Activated T-cell treated with anti-CD3 and anti-CD28 coated beads for 4 hours (primary cell): ENCODE measurements around the gene PDZRN4.
"Not testable (repeated sequence)": the region's sequence is repeated elsewhere in the genome, so short reads cannot be mapped to it uniquely, and the experiment has no call there.

Experiments used
- DNase-seq: peaks from one replicate; pipeline ENCODE4 v3.0.0-alpha.2; 2020

Gene PDZRN4

DNA sequence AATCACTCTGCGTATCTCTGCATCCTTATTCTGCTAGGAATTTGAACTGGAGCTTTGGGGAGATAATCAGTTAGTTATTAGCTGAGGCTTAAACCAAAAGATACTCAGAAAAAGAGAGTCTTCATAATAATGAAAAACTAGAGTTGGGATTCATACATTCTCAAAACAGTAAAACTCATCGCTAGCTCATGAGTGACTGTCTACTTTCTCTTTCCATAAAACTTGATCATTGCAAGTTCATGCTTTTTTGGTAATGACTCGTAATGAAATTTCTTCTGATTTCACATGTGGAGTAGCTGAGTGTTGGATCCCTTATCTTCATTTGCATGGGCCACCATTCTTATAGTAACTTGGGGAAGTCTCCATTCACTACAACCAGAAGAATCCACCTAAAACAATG, 397.7 kb downstream of the PDZRN4 start:
- DNase-seq = no peak

DNA sequence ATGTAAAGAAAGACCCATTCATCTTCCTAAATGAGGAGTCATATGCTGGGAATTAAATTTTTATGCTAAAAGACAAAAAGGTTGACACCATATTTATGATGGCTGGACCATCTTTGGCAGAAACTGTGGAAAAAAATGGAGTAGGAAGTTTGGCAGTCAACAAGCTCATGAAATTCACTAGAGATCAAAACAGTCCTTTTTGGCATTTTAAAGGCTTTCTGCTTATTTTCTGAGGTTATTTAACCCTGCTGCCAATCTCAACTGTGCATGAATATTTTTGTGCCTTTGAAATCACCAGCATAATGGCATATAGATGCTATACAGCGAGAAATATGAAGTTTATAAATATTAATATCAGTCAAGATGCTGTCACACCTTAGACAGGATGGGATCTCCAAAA, 399.5 kb downstream of the PDZRN4 start:
- no peak for DNase-seq

DNA sequence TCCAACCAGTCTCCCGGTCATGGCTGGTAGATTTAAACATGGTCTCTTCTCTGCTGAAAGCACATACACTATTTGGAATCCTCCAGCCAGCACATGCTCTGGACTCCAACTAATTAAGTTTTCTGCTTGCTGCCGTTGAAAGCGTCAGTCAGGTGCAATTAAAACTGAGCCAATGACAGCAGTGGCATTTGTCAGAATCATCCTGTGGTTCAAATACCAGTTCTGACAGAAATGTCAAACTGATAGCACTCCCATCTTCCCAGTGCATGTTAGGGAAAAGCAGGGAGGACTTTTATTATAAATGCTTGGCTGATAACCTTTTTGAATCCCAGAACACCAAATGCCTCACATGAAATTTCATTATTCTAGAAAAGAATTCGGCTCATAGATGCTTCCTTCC, 401.8 kb downstream of the PDZRN4 start:
- no peak for DNase-seq

DNA sequence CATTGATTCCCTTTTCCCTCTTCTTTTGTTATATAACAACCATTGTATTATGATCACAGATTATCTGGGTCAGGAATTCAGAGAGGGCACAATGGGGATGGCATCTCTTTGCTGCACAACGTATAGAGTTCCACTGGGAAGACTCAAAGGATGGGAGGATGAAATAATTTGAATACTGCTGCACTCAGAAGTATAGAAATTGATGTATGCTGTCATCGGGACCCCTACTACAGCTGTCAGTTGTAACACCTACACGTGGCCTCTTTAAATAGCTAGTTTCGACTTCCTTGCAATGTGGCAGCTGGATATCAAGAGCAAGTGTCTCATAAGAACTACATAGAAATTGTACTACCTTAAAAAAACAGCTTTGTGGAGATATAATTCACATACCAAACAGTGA, 408.1 kb downstream of the PDZRN4 start:
- no peak for DNase-seq

DNA sequence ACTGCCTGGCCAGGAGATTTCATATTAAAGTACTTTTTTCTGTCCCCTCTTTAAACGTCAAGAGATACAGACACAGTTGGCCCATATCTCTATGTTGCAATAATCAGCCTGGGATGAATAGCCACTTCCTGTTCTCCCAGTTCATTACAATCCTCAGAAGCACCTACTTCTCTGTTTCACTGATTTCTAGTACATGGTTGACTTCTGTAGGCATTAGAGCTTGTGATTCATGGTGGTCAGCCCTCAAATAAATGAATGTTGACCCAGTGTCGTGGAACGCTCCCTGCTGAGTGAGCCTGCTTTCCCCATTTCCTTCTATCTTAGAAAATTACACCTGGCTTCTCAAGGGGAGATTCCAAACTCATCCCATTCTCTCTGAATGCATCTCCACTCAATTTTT, 416.7 kb downstream of the PDZRN4 start:
- DNase-seq = no peak

DNA sequence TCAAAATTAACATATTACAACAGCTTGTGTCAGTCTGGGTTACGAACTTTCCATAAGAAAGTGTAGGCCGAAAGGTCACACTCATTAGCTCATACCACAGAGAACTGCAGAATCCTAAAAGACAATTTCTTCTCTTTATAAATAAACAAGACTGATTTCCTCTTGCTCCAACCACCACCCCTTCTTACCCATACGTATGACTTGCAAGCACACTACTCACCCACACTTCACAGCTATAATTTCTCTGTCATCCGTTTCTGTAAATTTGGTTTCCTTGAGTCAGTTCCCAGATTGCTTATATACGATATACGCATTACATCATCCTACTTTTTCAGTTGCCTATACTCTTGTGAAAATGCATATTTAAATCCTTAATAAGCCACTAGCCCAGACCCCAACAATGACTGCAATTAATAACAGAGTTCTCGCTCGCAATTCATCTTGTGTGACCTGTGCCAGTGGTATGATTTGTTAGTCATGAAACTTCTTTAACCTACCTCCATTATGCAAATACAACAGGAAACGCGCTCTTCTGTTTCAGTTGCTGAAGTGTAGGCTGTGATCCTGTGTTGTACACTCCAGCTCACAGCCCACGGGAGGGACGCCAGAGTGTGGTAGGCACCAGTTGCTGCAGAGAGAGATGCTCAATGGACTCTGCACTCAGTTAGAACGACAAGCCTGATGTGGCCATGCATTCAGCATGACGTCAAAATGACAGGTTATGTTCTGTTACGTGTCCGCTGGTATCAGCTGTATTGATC, 417.6 kb downstream of the PDZRN4 start:
- no peak for DNase-seq

DNA sequence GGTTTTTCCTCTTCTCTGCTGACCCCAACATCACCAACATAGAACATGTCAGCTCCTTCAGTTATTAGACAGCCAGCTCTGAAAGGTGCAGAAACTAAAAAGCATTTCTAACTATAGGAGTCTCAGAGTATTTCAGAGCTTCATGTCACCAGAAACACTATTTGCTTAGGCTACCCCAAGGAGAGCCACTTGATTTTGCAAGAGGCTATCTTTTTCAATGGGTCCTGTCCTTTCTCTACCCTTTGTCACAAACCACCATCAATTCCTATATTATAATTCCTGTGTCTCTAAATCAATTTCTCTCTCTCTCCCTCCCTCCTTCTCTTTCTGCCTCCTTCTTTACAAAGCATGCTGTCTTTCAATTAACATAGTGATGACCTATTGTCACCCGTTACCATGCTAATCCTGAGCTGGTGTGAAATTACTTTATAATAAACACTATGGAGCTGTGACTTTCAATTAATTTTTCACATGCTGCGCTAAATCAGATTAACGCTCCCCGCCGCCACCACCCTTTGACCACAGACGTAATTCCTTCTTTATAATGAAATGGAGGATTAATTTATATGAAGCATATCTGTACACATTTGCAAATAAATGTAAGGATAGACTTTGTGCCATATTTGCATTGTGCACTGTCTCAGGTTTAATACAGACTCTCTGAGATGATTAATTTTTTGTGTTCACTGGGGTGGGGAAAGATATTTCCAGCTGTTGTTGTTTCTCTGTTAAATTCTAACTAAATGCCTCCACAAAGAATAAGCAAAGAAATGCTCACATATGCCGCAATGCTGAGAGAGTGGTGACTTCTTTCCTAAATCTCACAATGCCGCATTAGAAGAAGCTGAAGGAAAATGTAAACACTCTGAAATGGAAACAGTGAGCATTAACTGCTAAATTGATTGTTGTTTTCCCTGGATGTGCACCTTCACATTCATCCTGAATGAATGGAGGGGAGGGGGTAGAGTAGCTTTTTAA, 418.6 kb downstream of the PDZRN4 start:
- no peak for DNase-seq

DNA sequence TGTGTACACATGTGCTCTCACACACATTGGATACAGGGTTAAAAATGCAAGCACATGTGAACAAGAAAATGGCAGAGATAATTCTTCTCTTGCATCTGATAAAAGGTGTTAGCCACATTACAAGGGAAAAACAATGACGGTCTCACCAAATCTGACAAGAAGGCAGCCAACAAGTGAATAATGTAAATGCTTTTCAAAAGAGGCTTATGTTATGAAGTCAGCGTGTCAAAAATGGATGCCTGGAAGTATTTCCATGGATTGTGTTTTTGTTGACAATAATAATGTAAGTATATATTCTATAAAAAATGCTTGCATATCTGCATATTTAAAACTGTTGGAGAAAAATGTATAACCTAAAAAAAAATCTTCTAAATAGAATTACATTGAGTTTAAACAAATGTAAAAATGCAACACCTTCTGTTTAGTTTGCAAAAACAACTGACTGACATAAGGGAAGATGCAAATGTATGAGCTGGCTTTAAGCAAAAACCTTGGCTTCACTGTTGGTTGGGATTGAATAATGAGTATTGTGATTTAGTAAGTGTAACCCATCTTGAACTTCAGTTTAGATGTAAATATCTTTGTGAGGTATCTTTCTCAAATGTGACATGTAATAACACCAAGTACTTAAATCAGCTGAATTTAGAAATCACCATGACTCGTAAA, 424.9 kb downstream of the PDZRN4 start:
- DNase-seq = no peak

DNA sequence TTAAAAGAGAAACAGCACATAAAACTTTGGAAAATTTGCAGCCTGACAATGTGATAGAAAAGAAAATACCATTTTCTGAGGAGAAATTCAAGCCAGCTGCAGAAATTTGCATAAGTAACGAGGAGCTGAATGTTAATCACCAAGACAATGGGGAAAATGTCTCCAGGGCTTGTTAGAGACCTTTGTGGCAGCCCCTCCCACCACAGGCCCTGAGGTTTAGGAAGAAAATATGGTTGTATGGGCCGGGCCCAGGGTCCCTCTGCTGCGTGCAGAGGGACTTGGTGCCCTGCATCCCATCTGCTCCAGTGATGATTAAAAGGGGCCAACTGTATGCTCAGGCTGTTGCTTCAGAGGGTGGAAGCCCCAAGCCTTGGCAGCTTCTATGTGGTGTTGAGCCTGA, 427.1 kb downstream of the PDZRN4 start:
- not testable (repeated sequence) for DNase-seq

DNA sequence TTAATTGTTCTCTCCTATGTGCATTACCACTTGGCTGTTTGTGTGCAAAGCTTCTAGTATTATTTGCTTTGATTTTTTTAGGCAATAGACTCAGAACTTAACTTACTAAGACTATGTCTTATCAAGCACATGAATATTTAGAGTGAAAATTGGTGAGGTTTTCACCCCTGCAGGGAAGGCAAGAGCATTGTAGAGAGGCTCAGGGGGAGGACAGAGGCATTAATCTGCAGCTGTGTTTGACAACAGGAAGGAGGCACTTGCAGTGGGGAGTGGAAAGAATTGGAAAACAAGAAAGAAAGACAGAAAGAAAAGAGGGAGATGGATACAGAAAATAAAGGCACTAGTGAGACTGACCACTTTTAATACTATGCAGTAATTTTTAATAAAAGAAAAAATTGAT, 431.6 kb downstream of the PDZRN4 start:
- DNase-seq = no peak

DNA sequence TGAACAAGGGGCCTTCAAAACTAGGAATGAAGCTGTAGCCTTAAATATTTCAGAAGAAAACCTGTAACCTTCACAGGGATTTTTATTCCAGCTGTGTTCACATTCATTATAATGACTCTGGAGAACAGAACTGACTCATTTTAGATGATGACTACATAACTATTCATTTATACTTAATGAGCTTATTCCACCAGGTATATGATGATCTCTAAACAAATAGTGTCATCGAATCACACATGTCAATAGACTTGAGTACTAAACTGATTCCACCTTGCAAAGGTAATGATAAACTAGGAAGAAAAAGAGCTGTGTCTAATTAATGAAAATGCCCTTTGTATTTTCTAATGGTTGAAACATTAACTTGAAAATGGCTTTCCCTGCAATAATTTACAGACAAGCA, 433.2 kb downstream of the PDZRN4 start:
- no peak for DNase-seq
